SK-N-SH (cell line): ENCODE data around the gene ACP6.
"Not testable (repeated sequence)": the region's sequence is repeated elsewhere in the genome, so short reads cannot be mapped to it uniquely, and the experiment has no call there.

Experiments
- CTCF ChIP-seq: fragments of 200-600 bp; sonication (generic); IDR thresholded peaks from 2 replicates; pipeline ENCODE4 v1.6.1; 2017; ENCODE audit warnings: antibody characterized with exemption, mild to moderate bottlenecking, moderate library complexity
- FOXJ3 ChIP-seq: sonication (generic); formaldehyde crosslinking; IDR thresholded peaks from 2 replicates; pipeline ENCODE4 v1.5.1; 2020; ENCODE audit warnings: mild to moderate bottlenecking, missing genetic modification reagents
- FOXM1 ChIP-seq: IDR thresholded peaks from 2 replicates; pipeline ENCODE4 v1.4.0; 2012; ENCODE audit warnings: low read depth, mild to moderate bottlenecking
- POLR2AphosphoS5 ChIP-seq: IDR thresholded peaks from 2 replicates; pipeline ENCODE4 v1.6.1; 2012; ENCODE audit warnings: low read depth, low read length
- RAD21 ChIP-seq: IDR thresholded peaks from 2 replicates; pipeline ENCODE4 v1.6.1; 2012; ENCODE audit warnings: mild to moderate bottlenecking, low read length
- TEAD4 ChIP-seq: IDR thresholded peaks from 2 replicates; pipeline ENCODE4 v1.4.0; 2012; ENCODE audit warnings: mild to moderate bottlenecking, borderline replicate concordance; ENCODE audit not compliant: insufficient read depth
- TF ChIP-seq, protein P1 (sequence below): fragments of 150-350 bp; IDR thresholded peaks from 2 replicates; pipeline ENCODE4 v1.6.1; 2017; ENCODE audit warnings: antibody characterized with exemption, low read length, low read depth, borderline replicate concordance

GRCh38 chr1:147680608-147681235 lies 10.4 kb upstream of the ACP6 start:
- not testable (repeated sequence) for TF ChIP-seq FOXJ3 (CRISPR knock-in tag); TEAD4; RAD21; FOXM1; CTCF; POLR2AphosphoS5
- TF ChIP-seq, protein P1, sequence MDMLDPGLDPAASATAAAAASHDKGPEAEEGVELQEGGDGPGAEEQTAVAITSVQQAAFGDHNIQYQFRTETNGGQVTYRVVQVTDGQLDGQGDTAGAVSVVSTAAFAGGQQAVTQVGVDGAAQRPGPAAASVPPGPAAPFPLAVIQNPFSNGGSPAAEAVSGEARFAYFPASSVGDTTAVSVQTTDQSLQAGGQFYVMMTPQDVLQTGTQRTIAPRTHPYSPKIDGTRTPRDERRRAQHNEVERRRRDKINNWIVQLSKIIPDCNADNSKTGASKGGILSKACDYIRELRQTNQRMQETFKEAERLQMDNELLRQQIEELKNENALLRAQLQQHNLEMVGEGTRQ, result not testable (repeated sequence)
